IMR-90 (cell line): ENCODE results near the gene SIKE1. TPM values are rescaled to one million over a fixed set of nuclear protein-coding genes. Genes with fewer than 3 reads are reported as not detected.

ENCODE experiments used
- ATAC-seq: fragments of 200-7000 bp; cut with Tn5 transposase; 2 replicates; pipeline ENCODE4 v1.9.1; 2020; ENCODE audit warnings: low read depth, mild to moderate bottlenecking, moderate library complexity
- BruUV-seq: library from RNA; stranded (reverse); fragments of 400-500 nt; replicated peaks from 2 replicates; lab custom pipeline; 2021; lab: Mats Ljungman, UMichigan
- CTCF ChIA-PET: fragments of 300-600 bp; formaldehyde crosslinking; extraction: SDS; loops from one replicate; lab custom pipeline; 2021; ENCODE audit warnings: antibody characterized with exemption; lab: Yijun Ruan, JAX
- POLR2A ChIA-PET: fragments of 300-600 bp; sonication (Branson Sonifier 250); formaldehyde crosslinking; loops from one replicate; lab custom pipeline; 2022; ENCODE audit warnings: antibody characterized with exemption; ENCODE audit not compliant: unreplicated experiment; lab: Charles Lee
- DNase-seq: peaks from one replicate; pipeline ENCODE4 v3.0.0; 2013
- H2AFZ ChIP-seq: replicated peaks from 2 replicates; pipeline ENCODE3; 2013; ENCODE audit warnings: low read length, mild to moderate bottlenecking; ENCODE audit not compliant: poor library complexity
- H2AK5ac ChIP-seq: 2 replicates; pipeline ENCODE4 v1.6.1; 2013; ENCODE audit warnings: low read depth, low read length, inconsistent platforms
- H2AK9ac ChIP-seq: replicated peaks from 2 replicates; pipeline ENCODE3; 2013; ENCODE audit warnings: mild to moderate bottlenecking, low read depth, low read length, moderate library complexity; ENCODE audit not compliant: poor library complexity
- H2BK120ac ChIP-seq: 2 replicates; pipeline ENCODE4 v1.6.1; 2013; ENCODE audit warnings: low read depth, low read length, inconsistent platforms
- H2BK15ac ChIP-seq: 3 replicates; pipeline ENCODE4 v1.6.1; 2013; ENCODE audit warnings: low read depth, low read length, inconsistent platforms
- H2BK20ac ChIP-seq: 2 replicates; pipeline ENCODE4 v1.6.1; 2013; ENCODE audit warnings: low read depth, mild to moderate bottlenecking, inconsistent platforms, low read length, moderate library complexity
- H2BK5ac ChIP-seq: 2 replicates; pipeline ENCODE4 v1.6.1; 2013; ENCODE audit warnings: mild to moderate bottlenecking, low read depth, low read length, inconsistent platforms; ENCODE audit not compliant: poor library complexity, severe bottlenecking
- H3K14ac ChIP-seq: replicated peaks from 2 replicates; pipeline ENCODE4 v1.6.1; 2013; ENCODE audit warnings: low read depth, low read length, inconsistent platforms
- H3K18ac ChIP-seq: 2 replicates; pipeline ENCODE4 v1.6.1; 2013; ENCODE audit warnings: low read depth, low read length, control low read depth
- H3K23ac ChIP-seq: 2 replicates; pipeline ENCODE4 v1.6.1; 2013; ENCODE audit warnings: low read depth, low read length, inconsistent platforms
- H3K27ac ChIP-seq: 2 replicates; pipeline ENCODE4 v1.5.1; 2013; ENCODE audit warnings: mild to moderate bottlenecking, control low read depth, low read length; ENCODE audit not compliant: insufficient read depth
- H3K27me3 ChIP-seq: 2 replicates; pipeline ENCODE4 v1.6.1; 2013; ENCODE audit warnings: low read length; ENCODE audit not compliant: control insufficient read depth, insufficient read depth
- H3K36me3 ChIP-seq: 2 replicates; pipeline ENCODE4 v1.6.1; 2013; ENCODE audit warnings: low read length, mixed read lengths; ENCODE audit not compliant: control insufficient read depth, insufficient read depth
- H3K4ac ChIP-seq: 2 replicates; pipeline ENCODE4 v1.6.1; 2013; ENCODE audit warnings: low read depth, low read length, inconsistent platforms
- H3K4me1 ChIP-seq: 2 replicates; pipeline ENCODE4 v1.6.1; 2013; ENCODE audit warnings: low read length, mixed read lengths; ENCODE audit not compliant: control insufficient read depth, insufficient read depth
- H3K4me2 ChIP-seq: 2 replicates; pipeline ENCODE4 v1.6.1; 2013; ENCODE audit warnings: low read depth, mild to moderate bottlenecking, control low read depth, low read length, moderate library complexity
- H3K4me3 ChIP-seq: 2 replicates; pipeline ENCODE4 v1.5.1; 2013; ENCODE audit warnings: low read depth, mild to moderate bottlenecking, control low read depth, low read length, moderate library complexity; ENCODE audit not compliant: insufficient read depth
- H3K56ac ChIP-seq: 2 replicates; pipeline ENCODE4 v1.6.1; 2013; ENCODE audit warnings: low read length, inconsistent platforms; ENCODE audit not compliant: insufficient read depth; ENCODE audit errors: extremely low read depth
- H3K79me1 ChIP-seq, 2 experiments: 2 replicates each; pipeline ENCODE4 v1.6.1; 2013; ENCODE audit warnings: low read length in 2 of 2, inconsistent platforms in 1 of 2, low read depth in 1 of 2
- H3K9ac ChIP-seq: 2 replicates; pipeline ENCODE4 v1.6.1; 2013; ENCODE audit warnings: low read depth, low read length, control low read depth
- H3K9me1 ChIP-seq: 2 replicates; pipeline ENCODE4 v1.6.1; 2013; ENCODE audit warnings: low read length, inconsistent platforms; ENCODE audit not compliant: insufficient read depth
- H3K9me3 ChIP-seq: 2 replicates; pipeline ENCODE4 v1.6.1; 2013; ENCODE audit warnings: low read length; ENCODE audit not compliant: control insufficient read depth, insufficient read depth
- H4K20me1 ChIP-seq: 2 replicates; pipeline ENCODE4 v1.6.1; 2013; ENCODE audit warnings: low read length, inconsistent platforms; ENCODE audit not compliant: insufficient read depth
- H4K5ac ChIP-seq: 2 replicates; pipeline ENCODE4 v1.6.1; 2013; ENCODE audit warnings: mild to moderate bottlenecking, low read depth, low read length, control low read depth
- H4K8ac ChIP-seq, 2 experiments: 2 replicates each; pipeline ENCODE4 v1.6.1; 2013; ENCODE audit warnings: low read depth in 2 of 2, low read length in 2 of 2, control low read depth in 1 of 2, inconsistent platforms in 1 of 2
- H4K91ac ChIP-seq: 2 replicates; pipeline ENCODE4 v1.6.1; 2013; ENCODE audit warnings: low read depth, low read length, inconsistent platforms; ENCODE audit not compliant: insufficient read depth
- BHLHE40 ChIP-seq: fragments of 150-350 bp; IDR thresholded peaks from 2 replicates; pipeline ENCODE4 v1.6.1; 2016; ENCODE audit warnings: mild to moderate bottlenecking, low read depth, low read length
- CEBPB ChIP-seq: IDR thresholded peaks from 2 replicates; pipeline ENCODE4 v1.6.1; 2012; ENCODE audit warnings: low read depth, low read length, improper control_type of control experiment
- CHD1 ChIP-seq: IDR thresholded peaks from 2 replicates; pipeline ENCODE4 v1.6.1; 2012; ENCODE audit warnings: low read depth, low read length, improper control_type of control experiment
- ELK1 ChIP-seq: fragments of 150-350 bp; IDR thresholded peaks from 2 replicates; pipeline ENCODE4 v1.6.1; 2016; ENCODE audit warnings: low read depth, mild to moderate bottlenecking, low read length, moderate library complexity, borderline replicate concordance
- FOS ChIP-seq: fragments of 150-350 bp; IDR thresholded peaks from 2 replicates; pipeline ENCODE4 v1.6.1; 2016; ENCODE audit warnings: low read depth, low read length
- MAFK ChIP-seq: IDR thresholded peaks from 2 replicates; pipeline ENCODE4 v1.6.1; 2012; ENCODE audit warnings: low read depth, low read length, improper control_type of control experiment
- MXI1 ChIP-seq: IDR thresholded peaks from 2 replicates; pipeline ENCODE4 v1.6.1; 2012; ENCODE audit warnings: low read depth, mild to moderate bottlenecking, low read length, moderate library complexity, borderline replicate concordance
- NFE2L2 ChIP-seq: fragments of 150-350 bp; IDR thresholded peaks from 2 replicates; pipeline ENCODE4 v1.6.1; 2016; ENCODE audit warnings: low read depth, mild to moderate bottlenecking, low read length
- POLR2A ChIP-seq: IDR thresholded peaks from 2 replicates; pipeline ENCODE4 v1.6.1; 2012; ENCODE audit warnings: mild to moderate bottlenecking, low read depth, low read length
- RAD21 ChIP-seq: IDR thresholded peaks from 2 replicates; pipeline ENCODE4 v1.6.1; 2012; ENCODE audit warnings: low read length, improper control_type of control experiment
- RCOR1 ChIP-seq: IDR thresholded peaks from 2 replicates; pipeline ENCODE4 v1.6.1; 2012; ENCODE audit warnings: mild to moderate bottlenecking, low read length, improper control_type of control experiment; ENCODE audit not compliant: insufficient replicate concordance
- RFX5 ChIP-seq: IDR thresholded peaks from 2 replicates; pipeline ENCODE4 v1.8.0; 2012; ENCODE audit warnings: low read depth, mild to moderate bottlenecking, low read length, moderate library complexity
- WGBS, 2 experiments: methylation state at CpG; one replicate each; pipeline versions ENCODE4 v1.1.5 to v1.1.7; 2013; ENCODE audit warnings: missing lambda C conversion rate in 2 of 2; ENCODE audit not compliant: insufficient read length in 1 of 2; ENCODE audit errors: extremely low coverage in 2 of 2; 5-methylcytosine and 5-hydroxymethylcytosine counted together
- dilution Hi-C: fragments of 300-500 bp; cut with HindIII; formaldehyde crosslinking; loops from one replicate; pipeline ENCODE4 v1.14.3; 2018; ENCODE audit warnings: low sequenced_read_pairs; ENCODE audit not compliant: unreplicated experiment
- in situ Hi-C: fragments of 300-500 bp; cut with MboI; formaldehyde crosslinking; loops from 3 replicates; pipeline ENCODE4 v1.14.3; 2019; ENCODE audit warnings: low sequenced_read_pairs, inconsistent platforms, mixed read lengths
- intact Hi-C: fragments of 100-400 bp; cut with micrococcal nuclease; formaldehyde crosslinking; loops from 2 replicates; pipeline ENCODE4 v1.10.0; 2022
- polyA plus RNA-seq, 3 experiments: library from polyadenylated mRNA; depleted of rRNA; stranded (reverse); fragments of >200 nt; gene quantifications; 2 replicates each; pipeline ENCODE4 v1.2.3, GENCODE V29; 2012; ENCODE audit warnings: low replicate concordance in 1 of 3
- total RNA-seq: library from RNA; depleted of rRNA; stranded (reverse); fragments of >200 nt; gene quantifications from 2 replicates; pipeline ENCODE4 v1.2.3, GENCODE V29; 2012
- TF ChIP-seq, protein P1 (sequence below): conservative IDR thresholded peaks from 2 replicates; pipeline ENCODE4 v1.5.1; 2012; ENCODE audit warnings: mild to moderate bottlenecking, low read depth, low read length, improper control_type of control experiment
- TF ChIP-seq, protein P2 (sequence below): fragments of 150-350 bp; IDR thresholded peaks from 2 replicates; pipeline ENCODE4 v1.6.1; 2017; ENCODE audit warnings: mild to moderate bottlenecking, antibody characterized with exemption, low read length, low read depth

SIKE1 gene
- total and polyA plus RNA-seq, 2 of the 4 experiments (the other 2 are of a cell fraction): 20.9 to 49.1 TPM

DNA sequence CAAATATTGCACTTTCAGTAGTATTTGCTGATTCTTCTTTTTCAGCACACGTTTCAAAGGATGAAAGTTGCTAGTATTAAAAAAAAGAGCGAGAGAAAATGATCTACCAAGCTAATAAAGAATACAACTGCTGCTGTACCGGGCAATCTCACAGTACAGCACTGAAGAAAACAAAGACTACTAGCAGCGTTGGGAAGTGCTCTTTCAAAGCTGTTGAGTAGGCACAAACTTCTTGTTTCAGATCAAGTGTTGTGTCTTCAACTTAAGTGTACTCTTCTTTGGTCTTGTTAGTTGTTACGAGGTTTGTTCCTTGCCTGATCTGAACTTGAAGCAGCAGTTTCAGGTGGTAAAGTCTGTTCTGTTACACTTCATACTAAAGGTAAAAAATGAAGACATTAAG lies 30.6 kb downstream of the SIKE1 start:
- Histone ChIP-seq H3K27me3 (no peaks in the 10 kb centered on the region), H3K9ac (no peak overlapping the region), H3K23ac (no peak overlapping the region), H3K4me1 (peaks cover 3% of the 10 kb centered on the region; the same call in 1 of the 2 replicates), H3K9me1 (peaks cover 7% of the 10 kb centered on the region), H3K4ac (no peak overlapping the region), H3K9me3 (no peaks in the 10 kb centered on the region), H3K4me3 (no peak overlapping the region), H3K36me3 (peaks cover 18% of the 10 kb centered on the region), H3K14ac (no peak overlapping the region), H3K18ac (no peak overlapping the region), H4K91ac (no peak overlapping the region), H3K79me1 (peaks cover 7 to 29% of the 10 kb centered on the region in 2 experiments; a peak in 3 of 4 replicates), H2BK120ac (no peak overlapping the region), H3K56ac (no peak overlapping the region), H3K27ac (no peak overlapping the region), H2BK5ac (no peak overlapping the region), H2AFZ (no peak overlapping the region), H2AK5ac (no peak overlapping the region), H3K4me2 (no peak overlapping the region), H4K8ac (no peak overlapping the region), H4K20me1 (peaks cover 91% of the 10 kb centered on the region), H2BK15ac (no peak overlapping the region), H2BK20ac (no peak overlapping the region), H4K5ac (no peak overlapping the region), H2AK9ac (no peak overlapping the region)
- BruUV-seq: no TSS peak
- no CpG with 5 or more reads among the region's 5 CpGs for WGBS, 2 experiments
- dilution Hi-C loops: no loop called here
- DNase-seq (no peak), ATAC-seq (no peak)
- POLR2A ChIA-PET: no interaction called here
- CTCF ChIA-PET: no interaction called here
- in situ Hi-C loops: loop anchor here (25.0 kb wide), 1 partner anchor 562 kb away; no protein-coding TSS in a partner anchor
- TF ChIP-seq CHD1 (no peak), RAD21 (no peak), MAFK (no peak), BHLHE40 (no peak), CEBPB (no peak), POLR2A (no peak), RCOR1 (no peak), ELK1 (no peak), NFE2L2 (no peak), MXI1 (no peak), RFX5 (no peak), FOS (no peak)
- TF ChIP-seq, protein P1, sequence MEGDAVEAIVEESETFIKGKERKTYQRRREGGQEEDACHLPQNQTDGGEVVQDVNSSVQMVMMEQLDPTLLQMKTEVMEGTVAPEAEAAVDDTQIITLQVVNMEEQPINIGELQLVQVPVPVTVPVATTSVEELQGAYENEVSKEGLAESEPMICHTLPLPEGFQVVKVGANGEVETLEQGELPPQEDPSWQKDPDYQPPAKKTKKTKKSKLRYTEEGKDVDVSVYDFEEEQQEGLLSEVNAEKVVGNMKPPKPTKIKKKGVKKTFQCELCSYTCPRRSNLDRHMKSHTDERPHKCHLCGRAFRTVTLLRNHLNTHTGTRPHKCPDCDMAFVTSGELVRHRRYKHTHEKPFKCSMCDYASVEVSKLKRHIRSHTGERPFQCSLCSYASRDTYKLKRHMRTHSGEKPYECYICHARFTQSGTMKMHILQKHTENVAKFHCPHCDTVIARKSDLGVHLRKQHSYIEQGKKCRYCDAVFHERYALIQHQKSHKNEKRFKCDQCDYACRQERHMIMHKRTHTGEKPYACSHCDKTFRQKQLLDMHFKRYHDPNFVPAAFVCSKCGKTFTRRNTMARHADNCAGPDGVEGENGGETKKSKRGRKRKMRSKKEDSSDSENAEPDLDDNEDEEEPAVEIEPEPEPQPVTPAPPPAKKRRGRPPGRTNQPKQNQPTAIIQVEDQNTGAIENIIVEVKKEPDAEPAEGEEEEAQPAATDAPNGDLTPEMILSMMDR: no peak
- TF ChIP-seq, protein P2, sequence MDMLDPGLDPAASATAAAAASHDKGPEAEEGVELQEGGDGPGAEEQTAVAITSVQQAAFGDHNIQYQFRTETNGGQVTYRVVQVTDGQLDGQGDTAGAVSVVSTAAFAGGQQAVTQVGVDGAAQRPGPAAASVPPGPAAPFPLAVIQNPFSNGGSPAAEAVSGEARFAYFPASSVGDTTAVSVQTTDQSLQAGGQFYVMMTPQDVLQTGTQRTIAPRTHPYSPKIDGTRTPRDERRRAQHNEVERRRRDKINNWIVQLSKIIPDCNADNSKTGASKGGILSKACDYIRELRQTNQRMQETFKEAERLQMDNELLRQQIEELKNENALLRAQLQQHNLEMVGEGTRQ: no peak
- intact Hi-C loops: loop anchor here (5.0 kb wide), 1 partner anchor 1223 kb away; no protein-coding TSS in a partner anchor
